GM18868 (cell line): ENCODE results near the gene MXRA5.
"Not testable (repeated sequence)": the region's sequence is repeated elsewhere in the genome, so short reads cannot be mapped to it uniquely, and the experiment has no call there.

Source experiments
- ATAC-seq: cut with Tn5 transposase; IDR thresholded peaks from one replicate; pipeline ENCODE4 v1.9.1; 2021; ENCODE audit warnings: mild to moderate bottlenecking, moderate library complexity; ENCODE audit not compliant: unreplicated experiment

MXRA5 gene

GRCh38 chrX:3346501-3347259 is at the start of gene MXRA5:
TSS of gene MXRA5 (minus strand) at chrX:3346652. CDS start at chrX:3343833, 2,819 bp downstream.
- no peak for ATAC-seq

- ATAC-seq: no peak
Observed at GRCh38 chrX:3393581-3394111, 47.2 kb upstream of the MXRA5 start.

GRCh38 chrX:3393178-3393577 is 46.7 kb upstream of the MXRA5 start:
- ATAC-seq: no peak

- no peak for ATAC-seq
Observed at GRCh38 chrX:3388457-3388856, 42.0 kb upstream of the MXRA5 start.

GRCh38 chrX:3384327-3384726 is 37.9 kb upstream of the MXRA5 start:
- ATAC-seq: no peak

- no peak for ATAC-seq
Observed at GRCh38 chrX:3380603-3381002, 34.2 kb upstream of the MXRA5 start.

GRCh38 chrX:3379111-3379510 is 32.7 kb upstream of the MXRA5 start:
- ATAC-seq: no peak

- no peak for ATAC-seq
Observed at GRCh38 chrX:3378156-3378555, 31.7 kb upstream of the MXRA5 start.

GRCh38 chrX:3377560-3377959 is 31.1 kb upstream of the MXRA5 start:
- ATAC-seq: no peak

- ATAC-seq: not testable (repeated sequence)
Observed at GRCh38 chrX:3375878-3376508, 29.5 kb upstream of the MXRA5 start.

GRCh38 chrX:3374108-3374800 is 27.8 kb upstream of the MXRA5 start:
- ATAC-seq: no peak

- ATAC-seq: no peak
Observed at GRCh38 chrX:3371163-3371562, 24.7 kb upstream of the MXRA5 start.

- no peak for ATAC-seq
Observed at GRCh38 chrX:3370656-3371055, 24.2 kb upstream of the MXRA5 start.

- ATAC-seq: no peak
Observed at GRCh38 chrX:3362956-3363355, 16.5 kb upstream of the MXRA5 start.

- ATAC-seq: no peak
Observed at GRCh38 chrX:3360881-3361280, 14.4 kb upstream of the MXRA5 start.

- ATAC-seq: not testable (repeated sequence)
Observed at GRCh38 chrX:3352741-3353140, 6.3 kb upstream of the MXRA5 start.

- no peak for ATAC-seq
Observed at GRCh38 chrX:3351276-3351675, 4.8 kb upstream of the MXRA5 start.

GRCh38 chrX:3348191-3348590 is 1.7 kb upstream of the MXRA5 start:
- ATAC-seq: no peak

- no peak for ATAC-seq
Observed at GRCh38 chrX:3345281-3346191, 916 bp downstream of the MXRA5 start.

GRCh38 chrX:3343569-3343968 is 2.9 kb downstream of the MXRA5 start:
- not testable (repeated sequence) for ATAC-seq

GRCh38 chrX:3340016-3340415 is 6.4 kb downstream of the MXRA5 start:
- no peak for ATAC-seq
